Effector CD8-positive, alpha-beta T cell (primary cell): ENCODE results near the gene CLEC14A.

Source experiments
- DNase-seq: peaks from one replicate; lab custom pipeline; 2025; lab: John Stamatoyannopoulos, UW

The CLEC14A gene

DNA sequence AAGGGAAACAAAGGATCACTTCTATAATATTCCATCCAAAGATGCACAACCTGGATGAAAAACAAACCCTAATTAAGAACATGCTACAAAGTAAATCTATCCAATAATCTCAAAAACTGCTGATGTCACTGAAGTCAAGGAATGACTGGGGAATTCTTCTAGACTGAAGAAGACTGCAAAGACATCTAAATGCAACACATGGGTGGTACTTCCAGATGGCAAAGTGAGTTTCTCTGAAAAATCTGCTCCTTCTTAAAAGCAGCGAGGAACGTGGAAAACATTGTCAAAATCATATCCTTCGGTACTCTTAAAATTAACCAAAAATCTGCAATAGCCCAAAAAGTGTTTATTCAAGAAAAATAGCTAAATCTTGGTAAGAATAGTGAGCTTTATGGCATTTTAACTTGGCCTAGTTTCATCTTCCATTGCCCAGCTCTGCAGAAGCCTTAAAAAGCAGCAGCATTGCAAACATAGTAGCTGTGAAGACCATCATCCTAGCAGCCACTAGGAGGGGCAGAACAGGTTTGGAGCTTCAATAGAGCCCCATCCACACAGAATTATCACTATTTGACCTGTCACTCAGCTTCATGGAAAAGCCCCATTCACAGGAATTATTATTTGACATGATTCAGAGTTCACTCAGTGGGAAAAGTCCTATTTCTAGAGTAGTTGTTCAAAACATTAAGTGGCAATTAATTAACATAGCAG is 7.4 kb downstream of the CLEC14A start:
- no peak for DNase-seq

DNA sequence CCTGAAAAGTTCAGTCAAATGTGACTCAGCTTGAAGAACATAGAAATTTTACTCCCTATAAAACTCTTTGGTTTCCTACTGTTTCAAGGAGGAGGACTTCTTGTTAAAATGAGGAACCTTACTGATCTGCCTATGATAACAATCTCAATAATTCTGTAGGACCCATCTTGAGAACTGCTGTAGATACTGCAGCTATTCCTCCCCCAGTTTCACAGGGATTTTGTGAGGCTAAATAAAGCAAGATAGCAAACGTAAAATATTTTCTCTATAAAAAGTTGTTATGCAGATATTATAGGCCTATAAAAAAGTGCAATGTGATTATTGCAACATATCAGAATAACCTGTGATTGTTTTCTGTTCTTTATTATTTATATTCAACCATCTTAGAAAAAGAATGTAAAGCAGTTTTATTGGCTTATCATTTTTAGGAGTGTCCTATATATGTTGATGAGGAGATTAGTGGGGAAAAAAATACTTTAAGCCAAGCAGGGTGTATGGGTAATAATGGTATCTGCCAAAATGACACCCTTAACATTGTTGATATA is 12.1 kb downstream of the CLEC14A start:
- no peak for DNase-seq

DNA sequence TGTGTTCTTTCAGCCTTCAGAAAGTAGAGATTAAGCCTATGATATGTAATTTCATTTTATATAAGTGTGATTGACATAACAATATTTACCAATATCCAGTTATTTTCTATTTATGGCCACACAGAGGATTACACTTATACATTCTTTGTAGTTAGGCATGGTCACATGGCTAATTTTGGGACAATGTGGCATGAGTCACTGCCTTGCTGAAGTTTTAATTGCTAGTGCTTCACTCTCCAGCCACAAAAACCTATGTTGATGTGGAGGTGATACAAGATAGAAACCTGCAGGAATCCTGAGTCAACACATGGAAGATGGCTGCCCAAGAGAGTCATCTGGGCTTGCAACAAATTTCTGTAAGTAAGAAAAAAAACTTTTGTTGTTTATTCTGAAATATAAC is 17.0 kb downstream of the CLEC14A start:
- no peak for DNase-seq

DNA sequence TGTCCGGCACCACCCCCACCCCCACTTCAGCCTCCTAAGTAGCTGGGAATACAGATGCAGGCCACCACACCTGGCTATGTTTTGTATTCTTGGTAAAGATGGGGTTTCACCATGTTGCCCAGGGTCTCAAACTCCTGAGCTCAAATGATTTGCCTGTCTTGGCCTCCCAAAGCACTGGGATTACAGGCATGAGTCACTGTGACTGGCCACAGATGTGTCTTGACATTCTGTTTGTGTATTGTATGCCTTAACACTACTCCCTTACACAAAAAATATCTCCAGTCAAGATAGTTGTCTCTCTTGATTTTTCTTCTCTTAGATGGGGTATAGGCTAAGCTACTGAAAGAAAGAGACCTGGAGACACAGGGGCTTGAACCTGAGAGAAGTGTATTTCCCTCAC is 17.6 kb downstream of the CLEC14A start:
- no peak for DNase-seq

DNA sequence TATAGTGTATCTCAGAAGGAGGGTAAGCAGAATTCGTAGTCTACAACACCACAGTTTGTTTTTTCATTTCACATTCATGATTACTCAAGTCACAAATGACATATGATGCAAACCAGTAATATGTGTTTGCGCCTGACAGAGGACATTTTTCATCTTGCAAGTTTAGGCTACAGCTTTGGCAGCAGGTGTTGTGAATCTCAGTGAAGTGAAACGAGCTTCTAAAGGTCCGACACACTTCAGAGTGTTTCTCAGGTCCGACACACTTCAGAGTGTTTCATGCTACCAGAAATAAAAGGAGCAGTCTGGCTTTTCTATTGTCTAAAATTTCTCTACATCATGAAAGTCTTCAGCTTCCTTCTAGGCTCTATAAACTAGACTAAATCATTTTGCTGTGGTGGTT is 22.7 kb downstream of the CLEC14A start:
- no peak for DNase-seq

DNA sequence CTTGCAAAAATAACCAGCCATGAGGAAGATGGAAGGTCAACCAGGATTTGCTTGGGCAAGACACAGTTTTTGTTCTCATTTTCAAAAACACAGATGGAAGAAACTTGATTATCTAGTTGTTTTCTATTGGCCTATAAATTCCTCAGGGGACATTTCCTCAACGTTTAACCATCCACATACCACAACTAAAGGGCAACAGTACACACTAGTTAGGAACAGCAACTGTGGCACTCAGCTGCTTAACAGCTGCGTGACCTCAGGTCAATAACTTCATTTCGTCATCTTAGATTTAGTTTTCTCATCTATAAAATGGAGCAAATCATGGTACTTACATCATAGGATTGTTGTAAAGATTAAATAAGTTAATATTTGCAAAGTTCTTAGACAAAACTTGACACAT is 29.5 kb downstream of the CLEC14A start:
- DNase-seq = no peak

DNA sequence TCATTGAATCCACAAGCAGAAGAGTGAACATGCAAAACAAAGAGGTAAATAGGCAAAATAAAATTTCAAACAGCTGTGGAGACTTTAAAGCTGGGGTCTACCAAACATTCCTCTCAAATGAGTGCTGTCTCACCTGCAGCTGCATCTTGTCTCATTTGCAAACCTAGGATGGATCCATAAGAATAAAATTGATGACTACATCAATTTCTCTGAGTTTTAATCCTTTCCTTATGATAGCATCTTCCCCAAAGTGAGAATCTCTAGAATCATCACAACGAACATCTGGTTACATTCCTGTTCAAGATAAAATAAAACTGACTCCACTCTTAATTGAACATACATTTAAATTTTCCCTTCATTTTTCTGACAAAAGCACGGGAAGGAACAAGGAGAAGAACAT is 29.9 kb downstream of the CLEC14A start:
- DNase-seq = no peak

DNA sequence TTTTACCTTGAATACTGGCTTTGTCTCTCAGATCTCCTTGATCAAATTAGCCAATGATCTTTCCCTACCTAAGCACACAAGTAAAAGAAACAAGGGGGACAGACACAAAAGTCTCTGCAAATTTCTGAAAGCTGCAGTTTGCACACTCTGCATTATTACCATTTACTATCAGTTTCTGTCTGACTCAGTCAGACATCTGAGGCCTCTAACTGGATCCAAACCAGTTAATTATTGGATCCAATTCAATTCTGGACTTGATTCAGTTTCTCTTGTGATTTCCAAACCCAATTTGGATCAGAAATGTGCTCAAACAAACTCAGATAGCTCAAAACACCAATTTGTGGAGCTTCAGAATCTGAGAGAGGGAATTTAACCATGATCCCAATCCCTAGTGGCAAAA is 31.6 kb downstream of the CLEC14A start:
- no peak for DNase-seq

DNA sequence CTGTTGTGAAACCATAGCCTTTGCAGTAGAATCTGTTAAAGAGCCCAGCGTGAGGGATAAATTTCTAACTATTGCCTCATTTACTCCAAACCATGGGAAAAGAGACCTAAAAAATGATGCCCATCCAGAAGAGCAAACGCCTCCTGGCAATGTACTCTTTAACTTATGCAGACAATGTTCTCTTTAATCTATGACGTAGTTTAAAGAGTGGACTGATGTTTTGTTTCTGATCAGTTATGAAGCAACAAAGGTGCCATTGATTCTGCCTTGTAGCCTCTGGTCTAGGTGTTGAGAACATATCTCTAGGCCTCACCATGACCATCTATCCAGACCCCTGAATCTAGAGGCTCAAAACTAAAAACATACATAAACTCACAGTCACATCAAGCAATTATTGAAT is 34.8 kb downstream of the CLEC14A start:
- no peak for DNase-seq

DNA sequence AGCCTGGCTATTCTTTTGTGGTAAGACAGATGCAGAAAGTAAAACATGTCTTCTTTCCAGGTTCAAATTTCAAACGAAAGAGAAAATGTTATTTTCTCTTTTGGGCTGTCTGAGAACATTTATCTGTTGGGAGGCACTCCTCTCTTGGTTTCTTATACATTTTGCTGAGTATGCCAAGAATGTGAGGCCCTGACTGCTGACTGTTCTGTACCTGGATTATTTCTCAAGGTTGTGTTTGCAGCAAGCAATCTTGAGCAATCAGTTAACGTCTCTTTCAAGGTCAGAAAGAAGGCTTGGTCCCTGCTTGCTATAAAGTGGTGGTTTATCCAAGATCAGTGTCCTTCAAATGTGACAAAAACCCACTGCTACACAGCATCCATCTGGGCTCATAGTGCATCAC is 38.3 kb downstream of the CLEC14A start:
- no peak for DNase-seq

DNA sequence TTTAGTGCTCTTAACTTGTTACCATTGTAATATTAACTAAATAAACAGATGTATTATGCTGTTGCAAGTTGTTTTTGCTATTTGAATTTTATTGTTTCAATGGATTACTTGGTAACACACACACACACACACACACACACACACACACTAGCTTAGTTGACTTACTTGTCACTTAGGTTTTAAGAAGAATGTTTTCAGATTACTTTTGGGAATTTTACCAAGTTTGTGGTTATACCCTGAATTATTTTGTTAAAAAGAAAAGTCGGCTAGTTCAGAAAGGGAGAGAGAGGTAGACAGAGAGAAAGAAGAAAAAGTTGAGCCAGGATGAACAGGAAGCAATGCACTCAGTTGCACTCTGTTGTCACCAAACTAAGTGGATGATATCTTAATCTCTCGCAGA is 42.9 kb downstream of the CLEC14A start:
- no peak for DNase-seq

DNA sequence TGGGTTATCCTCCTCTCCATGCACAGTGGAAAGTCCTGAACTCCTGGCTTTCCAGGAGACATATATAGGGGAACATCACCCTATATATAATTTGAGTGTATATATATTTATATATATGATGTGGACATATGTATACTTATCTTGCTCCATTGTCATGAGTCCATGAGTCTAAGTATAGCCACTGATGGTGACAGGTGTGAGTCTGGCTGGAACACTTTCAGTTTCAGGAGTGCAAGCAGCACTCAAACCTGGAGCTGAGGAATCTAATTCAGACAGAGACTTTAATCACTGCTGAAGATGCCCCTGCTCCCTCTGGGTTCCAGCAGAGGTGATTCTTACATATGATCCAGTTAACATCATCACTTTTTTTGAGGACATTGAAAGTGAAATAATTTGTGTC is 43.8 kb downstream of the CLEC14A start:
- no peak for DNase-seq

DNA sequence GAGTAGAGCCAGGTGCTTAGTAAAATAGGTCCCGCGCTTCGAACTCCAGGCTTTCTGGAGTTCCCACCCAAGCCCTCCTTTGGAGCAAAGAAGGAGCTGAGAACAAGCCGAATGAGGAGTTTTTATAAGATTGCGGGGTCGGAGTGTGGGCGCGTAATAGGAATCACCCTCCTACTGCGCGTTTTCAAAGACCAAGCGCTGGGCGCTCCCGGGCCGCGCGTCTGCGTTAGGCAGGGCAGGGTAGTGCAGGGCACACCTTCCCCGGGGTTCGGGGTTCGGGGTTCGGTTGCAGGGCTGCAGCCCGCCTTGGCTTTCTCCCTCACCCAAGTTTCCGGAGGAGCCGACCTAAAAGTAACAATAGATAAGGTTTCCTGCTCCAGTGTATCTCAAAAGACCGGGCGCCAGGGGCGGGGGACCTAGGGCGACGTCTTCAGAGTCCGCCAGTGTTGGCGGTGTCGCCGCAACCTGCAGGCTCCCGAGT is 44.6 kb downstream of the CLEC14A start:
- DNase-seq = no peak

DNA sequence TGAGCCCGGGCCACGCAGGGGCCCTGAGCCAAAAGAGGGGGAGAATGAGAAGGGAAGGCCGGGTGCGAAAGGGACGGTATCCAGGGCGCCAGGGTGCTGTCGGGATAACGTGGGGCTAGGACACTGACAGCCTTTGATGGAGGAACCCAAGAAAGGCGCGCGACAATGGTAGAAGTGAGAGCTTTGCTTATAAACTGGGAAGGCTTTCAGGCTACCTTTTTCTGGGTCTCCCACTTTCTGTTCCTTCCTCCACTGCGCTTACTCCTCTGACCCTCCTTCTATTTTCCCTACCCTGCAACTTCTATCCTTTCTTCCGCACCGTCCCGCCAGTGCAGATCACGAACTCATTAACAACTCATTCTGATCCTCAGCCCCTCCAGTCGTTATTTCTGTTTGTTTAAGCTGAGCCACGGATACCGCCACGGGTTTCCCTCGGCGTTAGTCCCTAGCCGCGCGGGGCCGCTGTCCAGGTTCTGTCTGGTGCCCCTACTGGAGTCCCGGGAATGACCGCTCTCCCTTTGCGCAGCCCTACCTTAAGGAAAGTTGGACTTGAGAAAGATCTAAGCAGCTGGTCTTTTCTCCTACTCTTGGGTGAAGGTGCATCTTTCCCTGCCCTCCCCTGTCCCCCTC is 45.2 kb downstream of the CLEC14A start:
- DNase-seq = no peak

DNA sequence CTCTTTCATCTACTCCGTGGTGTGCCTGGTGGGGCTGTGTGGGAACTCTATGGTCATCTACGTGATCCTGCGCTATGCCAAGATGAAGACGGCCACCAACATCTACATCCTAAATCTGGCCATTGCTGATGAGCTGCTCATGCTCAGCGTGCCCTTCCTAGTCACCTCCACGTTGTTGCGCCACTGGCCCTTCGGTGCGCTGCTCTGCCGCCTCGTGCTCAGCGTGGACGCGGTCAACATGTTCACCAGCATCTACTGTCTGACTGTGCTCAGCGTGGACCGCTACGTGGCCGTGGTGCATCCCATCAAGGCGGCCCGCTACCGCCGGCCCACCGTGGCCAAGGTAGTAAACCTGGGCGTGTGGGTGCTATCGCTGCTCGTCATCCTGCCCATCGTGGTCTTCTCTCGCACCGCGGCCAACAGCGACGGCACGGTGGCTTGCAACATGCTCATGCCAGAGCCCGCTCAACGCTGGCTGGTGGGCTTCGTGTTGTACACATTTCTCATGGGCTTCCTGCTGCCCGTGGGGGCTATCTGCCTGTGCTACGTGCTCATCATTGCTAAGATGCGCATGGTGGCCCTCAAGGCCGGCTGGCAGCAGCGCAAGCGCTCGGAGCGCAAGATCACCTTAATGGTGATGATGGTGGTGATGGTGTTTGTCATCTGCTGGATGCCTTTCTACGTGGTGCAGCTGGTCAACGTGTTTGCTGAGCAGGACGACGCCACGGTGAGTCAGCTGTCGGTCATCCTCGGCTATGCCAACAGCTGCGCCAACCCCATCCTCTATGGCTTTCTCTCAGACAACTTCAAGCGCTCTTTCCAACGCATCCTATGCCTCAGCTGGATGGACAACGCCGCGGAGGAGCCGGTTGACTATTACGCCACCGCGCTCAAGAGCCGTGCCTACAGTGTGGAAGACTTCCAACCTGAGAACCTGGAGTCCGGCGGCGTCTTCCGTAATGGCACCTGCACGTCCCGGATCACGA is 46.0 kb downstream of the CLEC14A start:
- DNase-seq = no peak

DNA sequence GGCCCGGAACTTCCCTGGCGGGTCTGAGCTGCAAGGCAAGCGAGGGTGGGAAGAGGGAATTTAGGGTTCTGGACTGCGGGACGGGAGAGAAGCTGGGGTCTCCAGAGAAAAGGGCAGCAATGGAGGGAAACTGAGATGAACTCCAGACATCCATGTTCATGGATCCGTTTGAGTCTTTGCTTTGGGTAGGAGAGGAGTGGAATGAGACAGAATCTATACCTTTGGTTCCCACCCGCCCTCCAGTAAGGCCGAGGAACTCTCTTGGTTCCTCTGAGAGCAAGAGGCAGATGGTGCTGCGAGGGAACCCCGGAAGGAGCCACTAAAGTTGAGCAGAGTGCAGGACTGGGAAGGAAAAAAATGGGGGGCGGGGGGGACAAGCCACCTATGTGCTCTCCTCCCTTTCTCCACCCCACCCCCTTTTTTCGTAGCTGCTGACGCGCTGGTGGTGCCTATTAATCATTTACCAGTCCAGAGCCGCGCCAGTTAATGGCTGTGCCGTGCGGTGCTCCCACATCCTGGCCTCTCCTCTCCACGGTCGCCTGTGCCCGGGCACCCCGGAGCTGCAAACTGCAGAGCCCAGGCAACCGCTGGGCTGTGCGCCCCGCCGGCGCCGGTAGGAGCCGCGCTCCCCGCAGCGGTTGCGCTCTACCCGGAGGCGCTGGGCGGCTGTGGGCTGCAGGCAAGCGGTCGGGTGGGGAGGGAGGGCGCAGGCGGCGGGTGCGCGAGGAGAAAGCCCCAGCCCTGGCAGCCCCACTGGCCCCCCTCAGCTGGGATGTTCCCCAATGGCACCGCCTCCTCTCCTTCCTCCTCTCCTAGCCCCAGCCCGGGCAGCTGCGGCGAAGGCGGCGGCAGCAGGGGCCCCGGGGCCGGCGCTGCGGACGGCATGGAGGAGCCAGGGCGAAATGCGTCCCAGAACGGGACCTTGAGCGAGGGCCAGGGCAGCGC is 47.0 kb downstream of the CLEC14A start:
- DNase-seq = no peak

DNA sequence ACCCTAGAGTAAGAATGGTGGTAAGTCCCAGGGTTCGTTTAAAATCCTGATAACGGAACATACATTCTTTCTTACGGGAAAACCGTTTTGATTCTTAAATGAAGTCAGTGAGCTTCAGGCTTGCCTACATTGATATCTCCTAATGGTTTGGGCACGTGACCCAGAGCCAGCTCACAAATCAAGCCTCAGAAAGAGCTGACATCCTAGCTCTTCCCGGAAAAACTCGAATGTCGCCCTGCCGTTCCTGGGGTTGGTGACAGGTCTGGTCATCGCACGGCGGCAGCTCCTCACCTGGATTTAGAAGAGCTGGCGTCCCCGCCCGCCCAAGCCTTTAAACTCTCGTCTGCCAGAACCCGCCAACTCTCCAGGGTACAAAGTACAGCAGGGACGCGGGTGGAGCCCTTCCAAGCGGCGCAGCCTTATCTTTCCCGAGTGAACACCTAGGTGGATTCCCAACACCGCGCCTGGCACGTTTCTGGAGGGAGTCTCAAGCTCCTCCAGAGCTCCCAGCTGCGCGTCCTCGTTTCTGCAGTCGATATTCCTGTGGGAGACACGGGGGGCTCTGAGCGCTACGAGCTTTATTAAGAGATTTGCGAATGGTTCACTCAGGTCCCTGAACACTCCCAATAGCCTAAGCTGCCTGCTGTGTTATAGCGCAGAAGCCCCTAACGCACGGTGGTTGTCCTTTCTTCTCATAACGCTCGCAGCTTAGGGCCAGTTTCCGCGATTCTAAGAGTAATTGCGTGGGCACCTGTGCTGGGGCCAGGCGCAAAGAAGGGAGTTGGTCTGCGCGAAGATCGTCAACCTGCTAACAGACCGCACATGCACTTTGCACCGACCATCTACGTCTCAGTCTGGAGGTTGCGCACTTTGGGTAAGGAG is 47.9 kb downstream of the CLEC14A start, which contains the start of gene SSTR1:
SSTR1 (plus strand) TSS at position 169 of the 882 bp plus-strand sequence. CDS start 1,486 bp downstream, outside the sequence.
- DNase-seq = no peak

DNA sequence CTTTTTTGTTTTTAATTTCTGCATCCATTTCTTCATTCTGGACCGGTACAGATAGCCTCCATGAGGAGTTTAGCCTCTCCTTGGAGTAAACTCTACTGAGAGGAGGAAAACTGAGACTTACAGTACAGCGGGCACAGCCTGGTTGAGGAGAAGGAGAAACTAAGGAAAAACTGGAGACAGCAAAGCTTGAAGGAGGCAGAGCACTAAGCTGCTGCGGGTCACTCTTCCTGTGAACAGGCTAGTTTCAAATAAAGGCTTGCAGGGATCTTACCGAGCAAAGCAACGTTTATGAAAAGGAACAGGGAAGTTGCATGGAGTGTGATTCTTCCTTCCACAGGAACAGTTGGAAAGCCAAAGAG is 48.5 kb downstream of the CLEC14A start:
- DNase-seq = no peak

DNA sequence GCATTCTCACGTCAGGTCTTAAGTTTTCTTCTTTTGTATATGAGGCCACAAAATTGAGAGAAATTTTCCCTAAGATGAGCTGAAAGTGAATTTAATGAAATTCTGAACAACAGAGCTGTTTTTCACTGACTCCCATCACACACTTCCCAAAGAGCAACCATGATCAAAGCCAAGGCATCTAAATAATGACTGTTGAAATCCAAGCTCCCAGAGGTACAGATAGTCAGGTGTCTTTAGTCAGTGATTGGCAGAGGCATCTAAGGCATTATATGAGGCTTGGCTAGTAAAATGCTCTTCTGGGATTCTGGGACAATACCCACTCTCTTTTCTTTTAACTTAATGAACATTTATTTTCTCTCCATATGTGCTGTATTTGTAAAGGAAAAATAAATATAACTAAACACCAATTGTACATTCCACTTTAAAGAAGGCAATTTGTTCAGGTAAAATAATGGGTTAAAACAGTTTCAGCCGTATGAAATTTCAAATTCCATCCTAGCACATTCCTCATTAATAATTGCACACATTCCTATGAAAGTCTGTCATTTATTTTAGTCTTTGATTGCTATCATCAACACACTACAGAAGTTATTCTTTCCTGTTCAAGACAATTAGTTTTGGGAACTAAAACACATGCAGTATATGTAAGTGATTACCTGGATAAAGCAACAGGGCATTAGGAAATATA is 49.1 kb downstream of the CLEC14A start:
- no peak for DNase-seq
